OCI-LY1 (cell line): ENCODE results near the gene SLC25A18.
"Not testable (repeated sequence)": the region's sequence is repeated elsewhere in the genome, so short reads cannot be mapped to it uniquely, and the experiment has no call there.

Source experiments
- EZH2 ChIP-seq: fragments of 200-600 bp; sonication (generic), shearing (Covaris generic); IDR thresholded peaks from 2 replicates; pipeline ENCODE4 v1.8.0; 2017; ENCODE audit warnings: borderline replicate concordance, mixed run types, mild to moderate bottlenecking, antibody characterized with exemption, low read length, moderate library complexity, mixed read lengths
- TF ChIP-seq, protein P1 (sequence below): fragments of 200-600 bp; sonication (generic), shearing (Covaris generic); IDR thresholded peaks from 2 replicates; pipeline ENCODE4 v1.5.1; 2017; ENCODE audit warnings: mild to moderate bottlenecking, antibody characterized with exemption, low read length, moderate library complexity, mixed read lengths

DNA sequence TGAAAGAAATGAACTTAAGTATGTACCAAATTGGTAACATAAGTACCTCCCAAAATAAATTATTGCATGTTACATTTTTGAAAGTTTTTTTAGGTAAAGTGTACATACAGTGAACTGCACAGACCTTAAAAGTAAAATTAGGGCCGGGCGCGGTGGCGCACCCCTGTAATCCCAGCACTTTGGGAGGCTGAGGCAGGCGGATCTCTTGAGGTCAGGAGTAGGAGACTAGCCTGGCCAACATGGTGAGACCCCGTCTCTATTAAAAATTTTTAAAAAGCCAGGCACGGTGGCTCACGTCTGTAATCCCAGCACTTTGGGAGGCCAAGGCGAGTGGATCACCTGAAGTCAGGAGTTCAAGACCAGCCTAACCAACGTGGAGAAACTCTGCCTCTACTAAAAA lies 73.6 kb downstream of the SLC25A18 start:
- TF ChIP-seq, protein P1, sequence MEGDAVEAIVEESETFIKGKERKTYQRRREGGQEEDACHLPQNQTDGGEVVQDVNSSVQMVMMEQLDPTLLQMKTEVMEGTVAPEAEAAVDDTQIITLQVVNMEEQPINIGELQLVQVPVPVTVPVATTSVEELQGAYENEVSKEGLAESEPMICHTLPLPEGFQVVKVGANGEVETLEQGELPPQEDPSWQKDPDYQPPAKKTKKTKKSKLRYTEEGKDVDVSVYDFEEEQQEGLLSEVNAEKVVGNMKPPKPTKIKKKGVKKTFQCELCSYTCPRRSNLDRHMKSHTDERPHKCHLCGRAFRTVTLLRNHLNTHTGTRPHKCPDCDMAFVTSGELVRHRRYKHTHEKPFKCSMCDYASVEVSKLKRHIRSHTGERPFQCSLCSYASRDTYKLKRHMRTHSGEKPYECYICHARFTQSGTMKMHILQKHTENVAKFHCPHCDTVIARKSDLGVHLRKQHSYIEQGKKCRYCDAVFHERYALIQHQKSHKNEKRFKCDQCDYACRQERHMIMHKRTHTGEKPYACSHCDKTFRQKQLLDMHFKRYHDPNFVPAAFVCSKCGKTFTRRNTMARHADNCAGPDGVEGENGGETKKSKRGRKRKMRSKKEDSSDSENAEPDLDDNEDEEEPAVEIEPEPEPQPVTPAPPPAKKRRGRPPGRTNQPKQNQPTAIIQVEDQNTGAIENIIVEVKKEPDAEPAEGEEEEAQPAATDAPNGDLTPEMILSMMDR, result not testable (repeated sequence)
- TF ChIP-seq EZH2, result not testable (repeated sequence)
